K562 (cell line): ENCODE results near the gene TMEM202. TPM values are rescaled to one million over a fixed set of nuclear protein-coding genes. Genes with fewer than 3 reads are reported as not detected.

Experiments
- CCNT2 ChIP-seq: IDR thresholded peaks from 2 replicates; pipeline ENCODE4 v1.6.1; 2011; ENCODE audit warnings: borderline replicate concordance, low read depth, mild to moderate bottlenecking, moderate library complexity, mixed read lengths, low read length; ENCODE audit not compliant: insufficient read length; ENCODE audit errors: extremely low read depth
- ELF2 ChIP-seq: fragments of 250-450 bp; sonication (Bioruptor Pico); IDR thresholded peaks from 2 replicates; pipeline ENCODE4 v1.5.0; 2021; ENCODE audit warnings: mild to moderate bottlenecking
- ELK3 ChIP-seq: fragments of 450-650 bp; formaldehyde crosslinking; IDR thresholded peaks from 2 replicates; pipeline ENCODE4 v1.4.0; 2020; ENCODE audit warnings: mild to moderate bottlenecking
- FOXO4 ChIP-seq: fragments of 450-650 bp; formaldehyde crosslinking; IDR thresholded peaks from 2 replicates; pipeline ENCODE4 v1.4.0; 2020; ENCODE audit warnings: mild to moderate bottlenecking, moderate library complexity
- HDGF ChIP-seq: fragments of 450-650 bp; IDR thresholded peaks from 2 replicates; pipeline ENCODE4 v1.6.1; 2016
- MEF2A ChIP-seq: IDR thresholded peaks from 2 replicates; pipeline ENCODE4 v1.6.1; 2011; ENCODE audit warnings: low read depth, mild to moderate bottlenecking, low read length, moderate library complexity; ENCODE audit not compliant: control insufficient read depth
- NFYB ChIP-seq: IDR thresholded peaks from 2 replicates; pipeline ENCODE4 v1.6.1; 2011; ENCODE audit warnings: mild to moderate bottlenecking, moderate library complexity; ENCODE audit not compliant: insufficient read length; ENCODE audit errors: extremely low read depth
- PML ChIP-seq: IDR thresholded peaks from 2 replicates; pipeline ENCODE4 v1.6.1; 2012; ENCODE audit warnings: low read length, inconsistent platforms
- RBM25 ChIP-seq: fragments of 200-400 bp; formaldehyde crosslinking; IDR thresholded peaks from 2 replicates; pipeline ENCODE4 v1.6.1; 2018; ENCODE audit warnings: low read length, low read depth, moderate library complexity; ENCODE audit not compliant: severe bottlenecking
- SAP30 ChIP-seq: fragments of 200-600 bp; sonication (generic); IDR thresholded peaks from 2 replicates; pipeline ENCODE4 v1.6.1; 2012; ENCODE audit warnings: borderline replicate concordance, low read depth, mild to moderate bottlenecking, moderate library complexity, low read length, control low read depth, inconsistent platforms; ENCODE audit not compliant: insufficient read depth, poor library complexity, severe bottlenecking
- TFAP4 ChIP-seq: sonication (generic); formaldehyde crosslinking; IDR thresholded peaks from 2 replicates; pipeline ENCODE4 v1.8.0; 2022; ENCODE audit warnings: missing genetic modification reagents, mild to moderate bottlenecking, moderate library complexity, borderline replicate concordance
- XRCC3 ChIP-seq: fragments of 450-650 bp; IDR thresholded peaks from 2 replicates; pipeline ENCODE4 v1.6.1; 2017; ENCODE audit warnings: mild to moderate bottlenecking, moderate library complexity
- ZBTB26 ChIP-seq: fragments of 450-650 bp; formaldehyde crosslinking; IDR thresholded peaks from 2 replicates; pipeline ENCODE4 v1.4.0; 2022; ENCODE audit warnings: missing genetic modification characterization
- ZHX1 ChIP-seq: fragments of 150-350 bp; conservative IDR thresholded peaks from 2 replicates; pipeline ENCODE4 v1.6.1; 2014; ENCODE audit warnings: low read length
- ZNF436 ChIP-seq: fragments of 250-450, 450-650 bp; sonication (Bioruptor Pico); formaldehyde crosslinking; IDR thresholded peaks from 2 replicates; pipeline ENCODE4 v1.7.0; 2020; ENCODE audit warnings: mild to moderate bottlenecking
- polyA plus RNA-seq, 8 experiments: library from polyadenylated mRNA; depleted of rRNA in 4 of 8; stranded (reverse) in 5 of 8; unstranded in 3 of 8; fragments of >200 nt; fragmentation: Nextera tagmentation in 2 of 8; fragmentation: Illumina TruSeq in 1 of 8; extraction: Ambion mirVana in 2 of 8; extraction: Trizol in 1 of 8; gene quantifications; 2 replicates each; pipeline versions ENCODE4 v1.2.1 to v1.2.3, GENCODE V29; 2011 to 2014; ENCODE audit warnings: inconsistent platforms in 1 of 8, missing spikeins in 1 of 8
- total RNA-seq, 7 experiments: library from RNA; depleted of rRNA in 6 of 7; stranded (reverse); fragments of >200 nt in 6 of 7; fragmentation: Illumina TruSeq in 2 of 7; extraction: Trizol in 2 of 7; gene quantifications; 2 replicates each; pipeline versions ENCODE4 v1.2.1 to v1.2.3, GENCODE V29; 2011 to 2021; ENCODE audit warnings: low replicate concordance in 1 of 7

Gene TMEM202
- total and polyA plus RNA-seq, 9 of the 15 experiments (the other 6 are each of a cell fraction or from before 2014, with no cell fraction given): not detected

GRCh38 chr15:72375846-72376581 is 22.1 kb upstream of the TMEM202 start, which contains the start of gene HEXA (continued):
- TF ChIP-seq ZHX1 (no peak), HDGF (no peak), ELK3 (CRISPR knock-in tag) (no peak), FOXO4 (CRISPR knock-in tag) (peak; percentile 76; the same call in 1 of the 2 replicates), XRCC3 (no peak), TFAP4 (CRISPR knock-in tag) (peak; percentile 90), CCNT2 (peak; percentile 76), ZBTB26 (CRISPR knock-in tag) (peak; percentile 49; the same call in 1 of the 2 replicates), ELF2 (CRISPR knock-in tag) (peak; percentile 78), MEF2A (peak; percentile 77), RBM25 (no peak), PML (peak; percentile 78; the same call in 1 of the 2 replicates), ZNF436 (peak; percentile 33; the same call in 1 of the 2 replicates), NFYB (no peak), SAP30 (peak; percentile 94)
